ENCODE data around the gene ANXA3.

Gene ANXA3

GRCh38 chr4:78524009-78524408 is 27.6 kb upstream of the ANXA3 start:
- no peak overlapping the region for H3K23ac ChIP-seq (ENCODE audit: low read length)
- no CpG with 5 or more reads among the region's 1 CpG for WGBS (ENCODE audit: extremely low coverage, insufficient coverage, low lambda C conversion rate)
- DNase-seq, result no peak
- peaks cover 2% of the 10 kb centered on the region for H3K36me3 ChIP-seq (ENCODE audit: control insufficient read depth, insufficient read depth, low read length)
- H3K9ac ChIP-seq (ENCODE audit: low read length), result no peak overlapping the region
- H4K5ac ChIP-seq (ENCODE audit: low read length), result no peak overlapping the region
- H3K18ac ChIP-seq (ENCODE audit: low read length), result no peak overlapping the region
- H2BK5ac ChIP-seq (ENCODE audit: low read length), result no peak overlapping the region
- no peak overlapping the region for H3K4me2 ChIP-seq (ENCODE audit: low read length)
- H3K56ac ChIP-seq (ENCODE audit: low read length), result no peak overlapping the region
- H2AK5ac ChIP-seq (ENCODE audit: low read length), result no peak overlapping the region
- H3K4me1 ChIP-seq (ENCODE audit: control insufficient read depth, low read depth, low read length), result no peaks in the 10 kb centered on the region
- no peak overlapping the region for H3K27ac ChIP-seq (ENCODE audit: low read depth, low read length)
- no peak overlapping the region for H2BK120ac ChIP-seq (ENCODE audit: low read depth, low read length)
- no peak overlapping the region for H3K4me3 ChIP-seq (ENCODE audit: low read length)
- no peaks in the 10 kb centered on the region for H3K79me1 ChIP-seq (ENCODE audit: low read length)
- no peaks in the 10 kb centered on the region for H3K27me3 ChIP-seq (ENCODE audit: insufficient read depth, low read length, poor library complexity)
- no peak overlapping the region for H4K8ac ChIP-seq (ENCODE audit: low read depth, low read length)
- no peaks in the 10 kb centered on the region for H3K79me2 ChIP-seq (ENCODE audit: control insufficient read depth, insufficient read depth, low read length)
- H3K4ac ChIP-seq (ENCODE audit: low read depth, low read length), result no peak overlapping the region
- no peak overlapping the region for H2BK15ac ChIP-seq (replicated peaks; ENCODE audit: low read depth)

- H3K4me2 ChIP-seq (ENCODE audit: low read length), result no peak overlapping the region
- no peak overlapping the region for H3K56ac ChIP-seq (ENCODE audit: low read length)
- H4K5ac ChIP-seq (ENCODE audit: low read length), result no peak overlapping the region
- H2BK120ac ChIP-seq (ENCODE audit: low read depth, low read length), result no peak overlapping the region
- WGBS (ENCODE audit: extremely low coverage, insufficient coverage, low lambda C conversion rate), result no CpG with 5 or more reads among the region's 3 CpGs
- no peaks in the 10 kb centered on the region for H3K79me1 ChIP-seq (ENCODE audit: low read length)
- no peak overlapping the region for H3K4me3 ChIP-seq (ENCODE audit: low read length)
- H2AK5ac ChIP-seq (ENCODE audit: low read length), result no peak overlapping the region
- no peak overlapping the region for H3K9ac ChIP-seq (ENCODE audit: low read length)
- DNase-seq, result no peak
- peaks cover 2% of the 10 kb centered on the region for H3K36me3 ChIP-seq (ENCODE audit: control insufficient read depth, insufficient read depth, low read length)
- no peaks in the 10 kb centered on the region for H3K27me3 ChIP-seq (ENCODE audit: insufficient read depth, low read length, poor library complexity)
- H2BK15ac ChIP-seq (replicated peaks; ENCODE audit: low read depth), result no peak overlapping the region
- no peak overlapping the region for H4K8ac ChIP-seq (ENCODE audit: low read depth, low read length)
- no peaks in the 10 kb centered on the region for H3K79me2 ChIP-seq (ENCODE audit: control insufficient read depth, insufficient read depth, low read length)
- H2BK5ac ChIP-seq (ENCODE audit: low read length), result no peak overlapping the region
- H3K18ac ChIP-seq (ENCODE audit: low read length), result no peak overlapping the region
- H3K27ac ChIP-seq (ENCODE audit: low read depth, low read length), result no peak overlapping the region
- no peak overlapping the region for H3K23ac ChIP-seq (ENCODE audit: low read length)
- no peak overlapping the region for H3K4ac ChIP-seq (ENCODE audit: low read depth, low read length)
- H3K4me1 ChIP-seq (ENCODE audit: control insufficient read depth, low read depth, low read length), result no peaks in the 10 kb centered on the region
Observed at GRCh38 chr4:78525559-78525958, 26.0 kb upstream of the ANXA3 start.

- Histone ChIP-seq H3K4ac (ENCODE audit: low read depth, low read length) (no peak overlapping the region), H4K5ac (ENCODE audit: low read length) (no peak overlapping the region), H3K23ac (ENCODE audit: low read length) (no peak overlapping the region), H3K9ac (ENCODE audit: low read length) (no peak overlapping the region), H2BK5ac (ENCODE audit: low read length) (no peak overlapping the region), H3K4me3 (ENCODE audit: low read length) (no peak overlapping the region), H3K27ac (ENCODE audit: low read depth, low read length) (no peak overlapping the region), H3K27me3 (ENCODE audit: insufficient read depth, low read length, poor library complexity) (no peaks in the 10 kb centered on the region), H3K56ac (ENCODE audit: low read length) (no peak overlapping the region), H3K4me2 (ENCODE audit: low read length) (no peak overlapping the region), H3K18ac (ENCODE audit: low read length) (no peak overlapping the region), H3K4me1 (ENCODE audit: control insufficient read depth, low read depth, low read length) (no peaks in the 10 kb centered on the region), H3K79me1 (ENCODE audit: low read length) (no peaks in the 10 kb centered on the region), H4K8ac (ENCODE audit: low read depth, low read length) (no peak overlapping the region), H2BK120ac (ENCODE audit: low read depth, low read length) (no peak overlapping the region), H2AK5ac (ENCODE audit: low read length) (no peak overlapping the region), H2BK15ac (replicated peaks; ENCODE audit: low read depth) (no peak overlapping the region), H3K36me3 (ENCODE audit: control insufficient read depth, insufficient read depth, low read length) (peaks cover 2% of the 10 kb centered on the region), H3K79me2 (ENCODE audit: control insufficient read depth, insufficient read depth, low read length) (no peaks in the 10 kb centered on the region)
- no peak for DNase-seq
- no CpG with 5 or more reads among the region's 1 CpG for WGBS (ENCODE audit: extremely low coverage, insufficient coverage, low lambda C conversion rate)
Observed at GRCh38 chr4:78527103-78527502, 24.5 kb upstream of the ANXA3 start.

- H3K79me1 ChIP-seq (ENCODE audit: low read length), result no peaks in the 10 kb centered on the region
- no peak overlapping the region for H3K56ac ChIP-seq (ENCODE audit: low read length)
- H3K23ac ChIP-seq (ENCODE audit: low read length), result no peak overlapping the region
- H2BK120ac ChIP-seq (ENCODE audit: low read depth, low read length), result no peak overlapping the region
- H2BK5ac ChIP-seq (ENCODE audit: low read length), result no peak overlapping the region
- H4K8ac ChIP-seq (ENCODE audit: low read depth, low read length), result no peak overlapping the region
- H2AK5ac ChIP-seq (ENCODE audit: low read length), result no peak overlapping the region
- no peaks in the 10 kb centered on the region for H3K79me2 ChIP-seq (ENCODE audit: control insufficient read depth, insufficient read depth, low read length)
- no peaks in the 10 kb centered on the region for H3K27me3 ChIP-seq (ENCODE audit: insufficient read depth, low read length, poor library complexity)
- H3K36me3 ChIP-seq (ENCODE audit: control insufficient read depth, insufficient read depth, low read length), result peaks cover 2% of the 10 kb centered on the region
- no peak overlapping the region for H3K4ac ChIP-seq (ENCODE audit: low read depth, low read length)
- no peak overlapping the region for H3K9ac ChIP-seq (ENCODE audit: low read length)
- H3K18ac ChIP-seq (ENCODE audit: low read length), result no peak overlapping the region
- H4K5ac ChIP-seq (ENCODE audit: low read length), result no peak overlapping the region
- no peak overlapping the region for H3K27ac ChIP-seq (ENCODE audit: low read depth, low read length)
- H3K4me2 ChIP-seq (ENCODE audit: low read length), result no peak overlapping the region
- no CpG with 5 or more reads among the region's 4 CpGs for WGBS (ENCODE audit: extremely low coverage, insufficient coverage, low lambda C conversion rate)
- no peak for DNase-seq
- no peak overlapping the region for H3K4me3 ChIP-seq (ENCODE audit: low read length)
- no peaks in the 10 kb centered on the region for H3K4me1 ChIP-seq (ENCODE audit: control insufficient read depth, low read depth, low read length)
- no peak overlapping the region for H2BK15ac ChIP-seq (replicated peaks; ENCODE audit: low read depth)
Observed at GRCh38 chr4:78527555-78527954, 24.0 kb upstream of the ANXA3 start.

- H2AK5ac ChIP-seq (ENCODE audit: low read length), result no peak overlapping the region
- no peak overlapping the region for H2BK120ac ChIP-seq (ENCODE audit: low read depth, low read length)
- H3K23ac ChIP-seq (ENCODE audit: low read length), result no peak overlapping the region
- H3K79me1 ChIP-seq (ENCODE audit: low read length), result no peaks in the 10 kb centered on the region
- no peak overlapping the region for H3K4me3 ChIP-seq (ENCODE audit: low read length)
- no CpG with 5 or more reads among the region's 3 CpGs for WGBS (ENCODE audit: extremely low coverage, insufficient coverage, low lambda C conversion rate)
- H3K27ac ChIP-seq (ENCODE audit: low read depth, low read length), result no peak overlapping the region
- H4K8ac ChIP-seq (ENCODE audit: low read depth, low read length), result no peak overlapping the region
- H3K36me3 ChIP-seq (ENCODE audit: control insufficient read depth, insufficient read depth, low read length), result peaks cover 2% of the 10 kb centered on the region
- H3K56ac ChIP-seq (ENCODE audit: low read length), result no peak overlapping the region
- H3K27me3 ChIP-seq (ENCODE audit: insufficient read depth, low read length, poor library complexity), result no peaks in the 10 kb centered on the region
- no peak overlapping the region for H2BK5ac ChIP-seq (ENCODE audit: low read length)
- no peak overlapping the region for H3K18ac ChIP-seq (ENCODE audit: low read length)
- H4K5ac ChIP-seq (ENCODE audit: low read length), result no peak overlapping the region
- H2BK15ac ChIP-seq (replicated peaks; ENCODE audit: low read depth), result no peak overlapping the region
- no peaks in the 10 kb centered on the region for H3K4me1 ChIP-seq (ENCODE audit: control insufficient read depth, low read depth, low read length)
- no peak overlapping the region for H3K4ac ChIP-seq (ENCODE audit: low read depth, low read length)
- no peak overlapping the region for H3K4me2 ChIP-seq (ENCODE audit: low read length)
- DNase-seq, result no peak
- no peak overlapping the region for H3K9ac ChIP-seq (ENCODE audit: low read length)
- no peaks in the 10 kb centered on the region for H3K79me2 ChIP-seq (ENCODE audit: control insufficient read depth, insufficient read depth, low read length)
Observed at GRCh38 chr4:78528327-78528726, 23.2 kb upstream of the ANXA3 start.

GRCh38 chr4:78529569-78530209 is 21.9 kb upstream of the ANXA3 start:
- Histone ChIP-seq H2BK15ac (replicated peaks; ENCODE audit: low read depth) (no peak overlapping the region), H3K4ac (ENCODE audit: low read depth, low read length) (no peak overlapping the region), H3K36me3 (ENCODE audit: control insufficient read depth, insufficient read depth, low read length) (peaks cover 1% of the 10 kb centered on the region), H3K27me3 (ENCODE audit: insufficient read depth, low read length, poor library complexity) (no peaks in the 10 kb centered on the region), H3K4me2 (ENCODE audit: low read length) (no peak overlapping the region), H2BK120ac (ENCODE audit: low read depth, low read length) (no peak overlapping the region), H2BK5ac (ENCODE audit: low read length) (no peak overlapping the region), H4K8ac (ENCODE audit: low read depth, low read length) (no peak overlapping the region), H3K18ac (ENCODE audit: low read length) (no peak overlapping the region), H2AK5ac (ENCODE audit: low read length) (no peak overlapping the region), H3K23ac (ENCODE audit: low read length) (no peak overlapping the region), H3K79me2 (ENCODE audit: control insufficient read depth, insufficient read depth, low read length) (no peaks in the 10 kb centered on the region), H3K4me3 (ENCODE audit: low read length) (no peak overlapping the region), H3K9ac (ENCODE audit: low read length) (no peak overlapping the region), H3K4me1 (ENCODE audit: control insufficient read depth, low read depth, low read length) (no peaks in the 10 kb centered on the region), H3K56ac (ENCODE audit: low read length) (no peak overlapping the region), H3K79me1 (ENCODE audit: low read length) (no peaks in the 10 kb centered on the region), H3K27ac (ENCODE audit: low read depth, low read length) (no peak overlapping the region), H4K5ac (ENCODE audit: low read length) (no peak overlapping the region)
- no CpG with 5 or more reads among the region's 2 CpGs for WGBS (ENCODE audit: extremely low coverage, insufficient coverage, low lambda C conversion rate)
- DNase-seq, result no peak
